ENCODE results near the gene VSIG1.

VSIG1 gene

GRCh38 chrX:108070891-108071290 is 26.0 kb downstream of the VSIG1 start:
- DNase-seq: no peak
- H3K27me3 ChIP-seq: peaks cover 3% of the 10 kb centered on the region; the same call in 1 of the 2 replicates
- H3K4me1 ChIP-seq: no peaks in the 10 kb centered on the region
- H3K9me3 ChIP-seq: no peaks in the 10 kb centered on the region
- no peak for TF ChIP-seq CTCF (IDR thresholded peaks at IDR 0.05; ENCODE audit: low read depth, low read length)
- no peaks in the 10 kb centered on the region for H3K36me3 ChIP-seq
- no peak overlapping the region for H3K4me3 ChIP-seq (ENCODE audit: low read depth, low read length)

DNA sequence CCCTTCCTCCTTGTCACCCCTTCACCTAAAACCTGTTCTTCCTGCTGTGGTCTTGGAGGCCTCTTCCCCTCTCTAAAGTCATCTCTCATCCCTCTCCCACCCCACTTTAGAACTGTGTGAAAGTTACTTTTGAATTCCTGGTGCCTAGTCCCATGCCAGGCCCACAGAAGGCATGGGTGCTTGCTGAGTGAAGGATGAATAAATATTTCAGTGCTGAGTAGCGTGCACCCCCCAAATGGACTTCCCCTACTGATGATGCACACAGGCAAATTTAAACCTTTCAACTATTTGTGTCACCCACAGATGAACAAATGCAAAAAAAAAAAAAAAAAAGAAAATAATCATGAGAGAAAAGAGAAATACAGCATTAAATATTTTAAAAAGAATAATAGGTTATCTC is 26.7 kb downstream of the VSIG1 start:
- no peaks in the 10 kb centered on the region for H3K4me1 ChIP-seq
- peaks cover 3% of the 10 kb centered on the region; the same call in 1 of the 2 replicates for H3K27me3 ChIP-seq
- H3K36me3 ChIP-seq: no peaks in the 10 kb centered on the region
- no peak for DNase-seq
- TF ChIP-seq CTCF (IDR thresholded peaks at IDR 0.05; ENCODE audit: low read depth, low read length): no peak
- no peak overlapping the region for H3K4me3 ChIP-seq (ENCODE audit: low read depth, low read length)
- no peaks in the 10 kb centered on the region for H3K9me3 ChIP-seq

DNA sequence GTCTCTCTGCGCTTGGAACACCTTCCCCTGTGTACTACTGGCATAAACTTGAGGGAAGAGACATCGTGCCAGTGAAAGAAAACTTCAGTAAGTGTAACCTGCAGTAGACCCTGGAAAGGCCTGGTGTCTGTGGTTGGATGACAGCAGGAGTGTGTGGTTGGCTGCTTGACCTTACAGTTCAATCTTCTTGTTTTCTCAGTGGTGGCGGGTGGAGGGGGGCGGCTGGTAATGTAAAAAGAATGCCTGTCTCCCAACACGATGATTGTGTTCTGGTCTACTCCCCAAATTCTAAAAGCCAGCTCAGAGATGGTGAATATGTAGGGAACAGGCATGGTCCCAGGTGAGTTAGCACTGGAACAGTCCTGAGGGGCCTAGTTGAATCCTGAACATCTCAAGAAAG is 27.9 kb downstream of the VSIG1 start:
- no peak for TF ChIP-seq CTCF (IDR thresholded peaks at IDR 0.05; ENCODE audit: low read depth, low read length)
- H3K36me3 ChIP-seq: no peaks in the 10 kb centered on the region
- H3K4me1 ChIP-seq: no peaks in the 10 kb centered on the region
- no peaks in the 10 kb centered on the region for H3K27me3 ChIP-seq
- no peaks in the 10 kb centered on the region for H3K9me3 ChIP-seq
- no peak overlapping the region for H3K4me3 ChIP-seq (ENCODE audit: low read depth, low read length)
- DNase-seq: no peak

DNA sequence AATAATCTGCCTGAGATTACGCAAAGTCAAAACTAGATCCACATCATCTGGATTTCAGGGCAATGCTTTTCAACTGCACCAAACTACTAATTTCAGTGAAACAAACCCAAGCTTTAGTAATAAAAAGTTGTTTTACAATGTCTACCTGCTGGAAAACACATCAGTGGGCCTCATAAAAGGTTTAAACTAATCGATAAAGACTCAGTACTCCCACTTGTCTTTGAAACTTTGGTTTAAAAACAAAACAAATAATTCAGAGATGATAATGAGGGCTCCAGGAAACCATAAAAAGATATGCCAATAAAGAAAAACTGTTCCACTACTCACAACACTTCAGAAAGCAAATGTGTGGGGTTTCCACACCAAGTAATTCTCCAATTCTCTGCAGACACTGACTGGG is 36.2 kb downstream of the VSIG1 start:
- no peak for TF ChIP-seq CTCF (IDR thresholded peaks at IDR 0.05; ENCODE audit: low read depth, low read length)
- H3K4me3 ChIP-seq (ENCODE audit: low read depth, low read length): no peak overlapping the region
- H3K36me3 ChIP-seq: no peaks in the 10 kb centered on the region
- no peaks in the 10 kb centered on the region for H3K4me1 ChIP-seq
- DNase-seq: no peak
- H3K9me3 ChIP-seq: no peaks in the 10 kb centered on the region
- H3K27me3 ChIP-seq: no peaks in the 10 kb centered on the region

DNA sequence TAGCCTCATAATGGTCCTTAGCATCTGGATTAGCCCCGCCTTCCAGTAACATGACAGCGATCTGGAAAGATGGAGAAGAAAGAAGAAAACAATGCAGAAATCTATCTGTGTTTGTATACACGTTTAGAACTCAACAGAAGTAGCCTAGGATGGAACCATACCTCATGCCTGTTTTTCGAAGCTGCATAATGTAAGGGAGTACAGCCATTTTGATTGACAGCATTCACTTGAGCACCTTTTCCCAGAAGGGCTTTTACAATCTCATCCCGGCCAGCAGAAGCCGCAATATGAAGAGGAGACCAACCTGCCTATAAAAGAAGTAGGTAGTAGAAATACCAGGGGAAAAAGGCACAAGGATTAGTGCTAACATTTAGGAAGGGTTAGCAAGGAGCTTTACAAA is 42.9 kb downstream of the VSIG1 start:
- no peaks in the 10 kb centered on the region for H3K4me1 ChIP-seq
- no peak overlapping the region for H3K4me3 ChIP-seq (ENCODE audit: low read depth, low read length)
- no peaks in the 10 kb centered on the region for H3K27me3 ChIP-seq
- H3K9me3 ChIP-seq: no peaks in the 10 kb centered on the region
- no peaks in the 10 kb centered on the region for H3K36me3 ChIP-seq
- DNase-seq: no peak
- TF ChIP-seq CTCF (IDR thresholded peaks at IDR 0.05; ENCODE audit: low read depth, low read length): no peak

DNA sequence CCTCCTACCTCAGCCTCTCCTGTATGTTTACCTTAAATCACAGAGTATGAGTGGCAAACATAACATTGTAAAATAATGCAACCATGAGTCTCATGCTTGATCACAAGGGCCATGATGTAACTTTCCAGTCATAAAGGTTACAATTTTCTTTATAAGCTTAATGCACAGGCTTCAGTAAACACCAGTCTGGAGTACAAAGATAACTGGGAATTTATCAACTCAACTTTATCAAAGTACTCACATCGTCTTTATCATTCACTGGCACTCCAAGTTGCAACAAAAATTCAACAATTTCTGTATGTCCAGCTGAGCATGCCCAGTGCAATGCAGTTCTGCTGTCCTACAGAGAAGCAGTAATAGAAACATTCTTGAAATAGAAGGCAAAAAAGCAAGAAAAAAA is 43.6 kb downstream of the VSIG1 start:
- Histone ChIP-seq H3K27me3 (no peaks in the 10 kb centered on the region), H3K36me3 (no peaks in the 10 kb centered on the region), H3K4me3 (ENCODE audit: low read depth, low read length) (no peak overlapping the region), H3K4me1 (no peaks in the 10 kb centered on the region), H3K9me3 (no peaks in the 10 kb centered on the region)
- TF ChIP-seq CTCF (IDR thresholded peaks at IDR 0.05; ENCODE audit: low read depth, low read length): no peak
- DNase-seq: no peak

All from BE2C (cell line).